Epithelial cell of prostate (primary cell): ENCODE measurements around the gene CUEDC1.

Experiments used
- DNase-seq: peaks from one replicate; pipeline ENCODE4 v3.0.0-alpha.2; 2011; ENCODE audit warnings: low read depth, low spot score
- H3K27ac ChIP-seq: fragments of 450-650 bp; 2 replicates; pipeline ENCODE4 v1.5.1; 2017; ENCODE audit warnings: mild to moderate bottlenecking

Gene CUEDC1

GRCh38 chr17:57920916-57921703 is 34.1 kb downstream of the CUEDC1 start:
- H3K27ac ChIP-seq, result no peak overlapping the region
- DNase-seq, result no peak

- DNase-seq, result no peak
- H3K27ac ChIP-seq, result no peak overlapping the region
Measured at GRCh38 chr17:57919918-57920317, 35.3 kb downstream of the CUEDC1 start.

- no peak for DNase-seq
- H3K27ac ChIP-seq, result peak overlapping the region; percentile 10
Measured at GRCh38 chr17:57918017-57918895, 37.0 kb downstream of the CUEDC1 start.

GRCh38 chr17:57916925-57917858 is 38.0 kb downstream of the CUEDC1 start:
- H3K27ac ChIP-seq, result no peak overlapping the region

GRCh38 chr17:57915985-57916757 is 39.0 kb downstream of the CUEDC1 start:
- no peak for DNase-seq
- no peak overlapping the region for H3K27ac ChIP-seq

More at GRCh38 chr17:57916925-57917858, 38.0 kb downstream of the CUEDC1 start:
- no peak for DNase-seq

- no peak overlapping the region for H3K27ac ChIP-seq
- no peak for DNase-seq
Measured at GRCh38 chr17:57915544-57915943, 39.7 kb downstream of the CUEDC1 start.

- no peak for DNase-seq
- H3K27ac ChIP-seq, result no peak overlapping the region
Measured at GRCh38 chr17:57914273-57915142, 40.7 kb downstream of the CUEDC1 start.

GRCh38 chr17:57913575-57914272 is 41.5 kb downstream of the CUEDC1 start:
- no peak overlapping the region for H3K27ac ChIP-seq
- DNase-seq, result no peak

- DNase-seq, result no peak
- no peak overlapping the region for H3K27ac ChIP-seq
Measured at GRCh38 chr17:57911834-57912673, 43.2 kb downstream of the CUEDC1 start.

- H3K27ac ChIP-seq, result no peak overlapping the region
- DNase-seq, result no peak
Measured at GRCh38 chr17:57910462-57911420, 44.5 kb downstream of the CUEDC1 start.

GRCh38 chr17:57909551-57909950 is 45.7 kb downstream of the CUEDC1 start:
- no peak for DNase-seq
- H3K27ac ChIP-seq, result no peak overlapping the region

- DNase-seq, result no peak
- no peak overlapping the region for H3K27ac ChIP-seq
Measured at GRCh38 chr17:57908278-57908677, 46.9 kb downstream of the CUEDC1 start.

GRCh38 chr17:57906910-57907309 is 48.3 kb downstream of the CUEDC1 start:
- no peak overlapping the region for H3K27ac ChIP-seq
- no peak for DNase-seq

- H3K27ac ChIP-seq, result no peak overlapping the region
- no peak for DNase-seq
Measured at GRCh38 chr17:57905875-57906455, 49.2 kb downstream of the CUEDC1 start.

- H3K27ac ChIP-seq, result peak overlapping the region; percentile 81
- DNase-seq, result no peak
Measured at GRCh38 chr17:57903961-57904360, 51.3 kb downstream of the CUEDC1 start.
